ENCODE measurements around the gene YJEFN3. TPM values are rescaled to one million over a fixed set of nuclear protein-coding genes. Genes with fewer than 3 reads are reported as not detected.

YJEFN3 gene
- total and polyA plus RNA-seq, 2 of the 8 experiments (the other 6 are each of a cell fraction or from before 2014, with no cell fraction given) = 5.7 to 9.4 TPM

DNA sequence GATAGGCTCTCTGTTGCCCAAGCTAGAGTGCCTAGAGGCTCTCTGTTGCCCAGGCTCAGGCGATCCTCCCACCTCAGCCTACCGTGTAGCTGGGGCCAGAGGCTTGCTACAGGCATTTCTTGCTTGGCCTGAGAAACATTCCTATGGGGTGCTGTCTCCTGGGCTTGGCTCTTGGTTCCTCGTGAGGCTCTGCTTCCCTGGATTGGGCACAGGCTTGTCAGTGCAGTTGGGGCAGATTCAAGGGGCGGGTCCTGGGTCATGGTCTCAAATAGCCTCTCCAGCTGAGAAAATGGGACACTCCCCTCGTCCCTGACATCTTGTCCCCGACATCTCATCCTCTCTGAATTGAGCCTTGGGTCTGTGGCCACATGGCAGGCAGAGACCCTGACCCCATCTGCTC, 18.3 kb upstream of the YJEFN3 start:
- Histone ChIP-seq H4K20me1 (replicated peaks in 1 of 2; ENCODE audit: control insufficient read depth in 1 of 2, insufficient read depth in 2 of 2, low read length in 2 of 2) (no peaks in the 10 kb centered on the region), H3K27ac (ENCODE audit: low read depth, low read length) (no peak overlapping the region), H3K56ac (replicated peaks; ENCODE audit: insufficient read length, low read depth, low read length) (no peak overlapping the region), H4K8ac (ENCODE audit: extremely low read depth, insufficient read depth, low read length) (no peak overlapping the region), H2BK5ac (ENCODE audit: low read depth, low read length) (no peak overlapping the region), H2AK5ac (ENCODE audit: low read depth, low read length) (no peak overlapping the region), H3K79me1 (ENCODE audit: low read depth, low read length) (no peaks in the 10 kb centered on the region), H3K9ac (replicated peaks in 1 of 4; ENCODE audit: extremely low read depth in 1 of 4, low read depth in 3 of 4, low read length in 3 of 4) (no peak overlapping the region), H2BK12ac (ENCODE audit: low read depth, low read length) (no peak overlapping the region), H2BK20ac (ENCODE audit: low read length) (no peak overlapping the region), H2AFZ (ENCODE audit: low read length) (no peak overlapping the region), H3K4me3 (ENCODE audit: extremely low read depth in 1 of 4, insufficient read depth in 2 of 4, low read depth in 3 of 4, low read length in 4 of 4) (no peak overlapping the region), H3K36me3 (ENCODE audit: control insufficient read depth in 2 of 4, insufficient read depth in 4 of 4, low read length in 3 of 4) (peaks cover 0 to 16% (median 4%) of the 10 kb centered on the region in 4 experiments; a peak in 5 of 8 replicates), H3K27me3 (replicated peaks in 1 of 4; ENCODE audit: control insufficient read depth in 3 of 4, extremely low read depth in 1 of 4, insufficient read depth in 3 of 4, low read length in 3 of 4) (no peaks in the 10 kb centered on the region; a peak in 1 of 7 replicates), H3K4ac (replicated peaks; ENCODE audit: insufficient read length, low read depth, low read length) (no peak overlapping the region), H2BK120ac (replicated peaks; ENCODE audit: low read depth, low read length) (no peak overlapping the region), H3K23ac (ENCODE audit: insufficient read length) (no peak overlapping the region), H3K79me2 (ENCODE audit: control insufficient read depth in 1 of 2, insufficient read depth in 2 of 2, low read length in 2 of 2) (no peaks in the 10 kb centered on the region), H3K14ac (ENCODE audit: insufficient read length) (no peak overlapping the region), H2BK15ac (ENCODE audit: low read length) (no peak overlapping the region), H3K23me2 (ENCODE audit: low read depth, low read length) (no peaks in the 10 kb centered on the region), H3K4me1 (replicated peaks in 1 of 4; ENCODE audit: control insufficient read depth in 3 of 4, insufficient read depth in 4 of 4, low read length in 3 of 4) (no peaks in the 10 kb centered on the region; a peak in 1 of 7 replicates), H3K18ac (ENCODE audit: extremely low read depth, low read length) (no peak overlapping the region), H3K9me3 (ENCODE audit: insufficient read depth in 2 of 2, low read depth in 1 of 2, low read length in 1 of 2) (no peaks in the 10 kb centered on the region), H4K5ac (ENCODE audit: insufficient read length, low read depth, low read length) (no peak overlapping the region), H3K4me2 (ENCODE audit: insufficient read depth in 1 of 2, low read depth in 2 of 2, low read length in 2 of 2) (no peak overlapping the region), H4K91ac (replicated peaks; ENCODE audit: insufficient read length, low read length) (no peak overlapping the region)
- 53% methylated on average over 6 of the region's 6 CpGs; no CpG with 5 or more reads in 1 of the 2 experiments for WGBS, 2 experiments (ENCODE audit: extremely low coverage in 1 of 2, insufficient coverage in 1 of 2, insufficient read length in 1 of 2, insufficient replicate concordance in 2 of 2, low coverage in 1 of 2, low lambda C conversion rate in 2 of 2, missing lambda C conversion rate in 1 of 2)
- DNase-seq (ENCODE audit: low read depth in 1 of 2, low spot score in 2 of 2) = no peak
- no peak for FAIRE-seq
- CTCF ChIA-PET (ENCODE audit: partially characterized antibody) = interaction anchor here (1.3 to 1.8 kb wide), 2 partner anchors 20 to 44 kb away, joined by 5 to 8 read pairs; no protein-coding TSS in a partner anchor
- POLR2A ChIA-PET (ENCODE audit: partially characterized antibody) = interaction anchor here (0.8 to 3.2 kb wide), 7 partner anchors 11 to 146 kb away, joined by 3 to 13 read pairs (median 4); no protein-coding TSS in a partner anchor
- no peak for TF ChIP-seq GTF2F1 (IDR thresholded peaks at IDR 0.05; ENCODE audit: borderline replicate concordance, low read depth, low read length)
- no peak for TF ChIP-seq NANOG (IDR thresholded peaks at IDR 0.05; ENCODE audit: insufficient read depth, low read depth, low read length, poor library complexity, severe bottlenecking)
- no peak for TF ChIP-seq RNF2 (IDR thresholded peaks at IDR 0.05; ENCODE audit: borderline replicate concordance, low read depth, low read length, missing control alignments, poor library complexity, severe bottlenecking)
- TF ChIP-seq SAP30 (IDR thresholded peaks at IDR 0.05; ENCODE audit: insufficient read depth, insufficient replicate concordance, low read length) = no peak
- no peak for TF ChIP-seq CBX8 (IDR thresholded peaks at IDR 0.05; ENCODE audit: borderline replicate concordance, low read depth, low read length)
- TF ChIP-seq, protein P1, sequence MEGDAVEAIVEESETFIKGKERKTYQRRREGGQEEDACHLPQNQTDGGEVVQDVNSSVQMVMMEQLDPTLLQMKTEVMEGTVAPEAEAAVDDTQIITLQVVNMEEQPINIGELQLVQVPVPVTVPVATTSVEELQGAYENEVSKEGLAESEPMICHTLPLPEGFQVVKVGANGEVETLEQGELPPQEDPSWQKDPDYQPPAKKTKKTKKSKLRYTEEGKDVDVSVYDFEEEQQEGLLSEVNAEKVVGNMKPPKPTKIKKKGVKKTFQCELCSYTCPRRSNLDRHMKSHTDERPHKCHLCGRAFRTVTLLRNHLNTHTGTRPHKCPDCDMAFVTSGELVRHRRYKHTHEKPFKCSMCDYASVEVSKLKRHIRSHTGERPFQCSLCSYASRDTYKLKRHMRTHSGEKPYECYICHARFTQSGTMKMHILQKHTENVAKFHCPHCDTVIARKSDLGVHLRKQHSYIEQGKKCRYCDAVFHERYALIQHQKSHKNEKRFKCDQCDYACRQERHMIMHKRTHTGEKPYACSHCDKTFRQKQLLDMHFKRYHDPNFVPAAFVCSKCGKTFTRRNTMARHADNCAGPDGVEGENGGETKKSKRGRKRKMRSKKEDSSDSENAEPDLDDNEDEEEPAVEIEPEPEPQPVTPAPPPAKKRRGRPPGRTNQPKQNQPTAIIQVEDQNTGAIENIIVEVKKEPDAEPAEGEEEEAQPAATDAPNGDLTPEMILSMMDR (IDR thresholded peaks at IDR 0.05; ENCODE audit: control extremely low read depth in 1 of 3, insufficient read depth in 1 of 3, low read depth in 1 of 3, low read length in 3 of 3) = no peak
- no peak for TF ChIP-seq EZH2 (IDR thresholded peaks at IDR 0.05; ENCODE audit: low read depth, low read length, severe bottlenecking)
- TF ChIP-seq POLR2AphosphoS5 (IDR thresholded peaks at IDR 0.05; ENCODE audit: low read depth, low read length) = no peak; the same call in 1 of the 2 replicates
- TF ChIP-seq SIX5 (IDR thresholded peaks at IDR 0.05; ENCODE audit: low read depth, low read length) = no peak
- no peak for TF ChIP-seq ASH2L (IDR thresholded peaks at IDR 0.05; ENCODE audit: low read length)
- no peak for TF ChIP-seq TAF1 (IDR thresholded peaks at IDR 0.05; ENCODE audit: low read depth, low read length)

Data from H1 (cell line).